WI38 (cell line): ENCODE measurements around the gene CFAP92.
A peak's percentile ranks its signal among the peaks of the same experiment; 100 is the strongest.

ENCODE experiments used
- H3K4me3 ChIP-seq: 2 replicates; pipeline ENCODE4 v1.5.1; 2011; ENCODE audit warnings: low read depth, mild to moderate bottlenecking, control low read depth, low read length
- TF ChIP-seq, protein P1 (sequence below): IDR thresholded peaks from 2 replicates; pipeline ENCODE4 v1.5.1; 2012; ENCODE audit warnings: low read depth, mild to moderate bottlenecking, control low read depth, low read length

Gene CFAP92

GRCh38 chr3:129025108-129025507 lies 31.2 kb upstream of the CFAP92 start:
- no peak overlapping the region for H3K4me3 ChIP-seq
- TF ChIP-seq, protein P1, sequence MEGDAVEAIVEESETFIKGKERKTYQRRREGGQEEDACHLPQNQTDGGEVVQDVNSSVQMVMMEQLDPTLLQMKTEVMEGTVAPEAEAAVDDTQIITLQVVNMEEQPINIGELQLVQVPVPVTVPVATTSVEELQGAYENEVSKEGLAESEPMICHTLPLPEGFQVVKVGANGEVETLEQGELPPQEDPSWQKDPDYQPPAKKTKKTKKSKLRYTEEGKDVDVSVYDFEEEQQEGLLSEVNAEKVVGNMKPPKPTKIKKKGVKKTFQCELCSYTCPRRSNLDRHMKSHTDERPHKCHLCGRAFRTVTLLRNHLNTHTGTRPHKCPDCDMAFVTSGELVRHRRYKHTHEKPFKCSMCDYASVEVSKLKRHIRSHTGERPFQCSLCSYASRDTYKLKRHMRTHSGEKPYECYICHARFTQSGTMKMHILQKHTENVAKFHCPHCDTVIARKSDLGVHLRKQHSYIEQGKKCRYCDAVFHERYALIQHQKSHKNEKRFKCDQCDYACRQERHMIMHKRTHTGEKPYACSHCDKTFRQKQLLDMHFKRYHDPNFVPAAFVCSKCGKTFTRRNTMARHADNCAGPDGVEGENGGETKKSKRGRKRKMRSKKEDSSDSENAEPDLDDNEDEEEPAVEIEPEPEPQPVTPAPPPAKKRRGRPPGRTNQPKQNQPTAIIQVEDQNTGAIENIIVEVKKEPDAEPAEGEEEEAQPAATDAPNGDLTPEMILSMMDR, result no peak

GRCh38 chr3:129023909-129024308 lies 30.0 kb upstream of the CFAP92 start:
- TF ChIP-seq, protein P1, result peak; percentile 21; the same call in 1 of the 2 replicates
- no peak overlapping the region for H3K4me3 ChIP-seq

DNA sequence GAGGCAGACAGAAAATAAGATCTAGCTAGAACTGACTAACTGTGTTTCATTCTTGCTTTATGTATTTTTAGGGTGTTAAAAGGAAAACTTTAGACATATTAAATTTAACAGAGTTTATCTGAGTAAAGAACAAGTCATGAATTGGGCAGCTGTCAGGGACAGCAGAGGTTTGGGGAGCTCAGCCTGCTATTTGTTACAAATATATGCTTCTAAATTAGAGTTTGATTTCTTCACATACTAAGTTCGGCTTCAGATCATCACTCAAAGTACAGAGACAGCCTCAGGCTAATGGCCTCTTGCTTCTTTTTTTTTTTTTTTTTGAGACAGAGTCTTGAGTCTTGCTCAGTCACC lies 29.1 kb upstream of the CFAP92 start:
- TF ChIP-seq, protein P1, result no peak
- H3K4me3 ChIP-seq, result no peak overlapping the region

GRCh38 chr3:129022114-129023007 lies 28.5 kb upstream of the CFAP92 start:
- TF ChIP-seq, protein P1, result no peak
- no peak overlapping the region for H3K4me3 ChIP-seq

GRCh38 chr3:129021140-129021551 lies 27.3 kb upstream of the CFAP92 start:
- no peak overlapping the region for H3K4me3 ChIP-seq
- TF ChIP-seq, protein P1, result no peak

- TF ChIP-seq, protein P1, result no peak
- H3K4me3 ChIP-seq, result no peak overlapping the region
These were observed 26.8 kb upstream of the CFAP92 start for GRCh38 chr3:129020691-129021090.

- TF ChIP-seq, protein P1, result no peak
- no peak overlapping the region for H3K4me3 ChIP-seq
These were observed 25.4 kb upstream of the CFAP92 start for GRCh38 chr3:129019266-129019665.
